ENCODE measurements around the gene RPS3. TPM values are rescaled to one million over a fixed set of nuclear protein-coding genes. Genes with fewer than 3 reads are reported as not detected.

The RPS3 gene
- 2,550 and 2,678 TPM in 2 replicates for total RNA-seq

GRCh38 chr11:75399344-75400145 lies at the start of gene RPS3:
Gene RPS3 (plus strand): TSS chr11:75399518. CDS start chr11:75399548, 30 bp downstream.

GRCh38 chr11:75351541-75351790 lies 47.9 kb upstream of the RPS3 start, which contains the start of gene ARRB1:
Gene ARRB1 (minus strand): TSS chr11:75351661. CDS start chr11:75351607, 54 bp downstream.

GRCh38 chr11:75432911-75433321 lies 33.6 kb downstream of the RPS3 start, which contains the start of gene KLHL35:
Gene KLHL35 (minus strand): TSS chr11:75433203. CDS start chr11:75430629, 2,574 bp downstream.

Other genes with a start within 250 kb of the RPS3 start
- gene SLCO2B1, start 248.4 kb upstream of the RPS3 start, total RNA-seq: 1.1 and 6.7 TPM in 2 replicates
- gene TPBGL, start 158.7 kb upstream of the RPS3 start, total RNA-seq: not detected in 2 replicates
- gene ARRB1, start 47.9 kb upstream of the RPS3 start, total RNA-seq: 0.64 and 1.9 TPM in 2 replicates
- gene KLHL35, start 33.7 kb downstream of the RPS3 start, total RNA-seq: 2.4 TPM in 1 of 2 replicates, not detected in the other
- gene GDPD5, start 126.4 kb downstream of the RPS3 start, total RNA-seq: 0.21 and 0.72 TPM in 2 replicates
- 74.0 and 192 TPM in 2 replicates for gene SERPINH1, start 162.7 kb downstream of the RPS3 start, total RNA-seq

Measured in tracheal epithelial cell (primary cell).